IMR-90 (cell line): ENCODE measurements around the gene SLC23A2. TPM values are rescaled to one million over a fixed set of nuclear protein-coding genes. Genes with fewer than 3 reads are reported as not detected.

ENCODE experiments used
- ATAC-seq: fragments of 200-7000 bp; cut with Tn5 transposase; 2 replicates; pipeline ENCODE4 v1.9.1; 2020; ENCODE audit warnings: low read depth, mild to moderate bottlenecking, moderate library complexity
- BruUV-seq: library from RNA; stranded (reverse); fragments of 400-500 nt; replicated peaks from 2 replicates; lab custom pipeline; 2021; lab: Mats Ljungman, UMichigan
- CTCF ChIA-PET: fragments of 300-600 bp; formaldehyde crosslinking; extraction: SDS; loops from one replicate; lab custom pipeline; 2021; ENCODE audit warnings: antibody characterized with exemption; lab: Yijun Ruan, JAX
- POLR2A ChIA-PET: fragments of 300-600 bp; sonication (Branson Sonifier 250); formaldehyde crosslinking; loops from one replicate; lab custom pipeline; 2022; ENCODE audit warnings: antibody characterized with exemption; ENCODE audit not compliant: unreplicated experiment; lab: Charles Lee
- DNase-seq: peaks from one replicate; pipeline ENCODE4 v3.0.0; 2013
- H2AFZ ChIP-seq: replicated peaks from 2 replicates; pipeline ENCODE3; 2013; ENCODE audit warnings: low read length, mild to moderate bottlenecking; ENCODE audit not compliant: poor library complexity
- H2AK5ac ChIP-seq: 2 replicates; pipeline ENCODE4 v1.6.1; 2013; ENCODE audit warnings: low read depth, low read length, inconsistent platforms
- H2AK9ac ChIP-seq: replicated peaks from 2 replicates; pipeline ENCODE3; 2013; ENCODE audit warnings: mild to moderate bottlenecking, low read depth, low read length, moderate library complexity; ENCODE audit not compliant: poor library complexity
- H2BK120ac ChIP-seq: 2 replicates; pipeline ENCODE4 v1.6.1; 2013; ENCODE audit warnings: low read depth, low read length, inconsistent platforms
- H2BK15ac ChIP-seq: 3 replicates; pipeline ENCODE4 v1.6.1; 2013; ENCODE audit warnings: low read depth, low read length, inconsistent platforms
- H2BK20ac ChIP-seq: 2 replicates; pipeline ENCODE4 v1.6.1; 2013; ENCODE audit warnings: low read depth, mild to moderate bottlenecking, inconsistent platforms, low read length, moderate library complexity
- H2BK5ac ChIP-seq: 2 replicates; pipeline ENCODE4 v1.6.1; 2013; ENCODE audit warnings: mild to moderate bottlenecking, low read depth, low read length, inconsistent platforms; ENCODE audit not compliant: poor library complexity, severe bottlenecking
- H3K14ac ChIP-seq: replicated peaks from 2 replicates; pipeline ENCODE4 v1.6.1; 2013; ENCODE audit warnings: low read depth, low read length, inconsistent platforms
- H3K18ac ChIP-seq: 2 replicates; pipeline ENCODE4 v1.6.1; 2013; ENCODE audit warnings: low read depth, low read length, control low read depth
- H3K23ac ChIP-seq: 2 replicates; pipeline ENCODE4 v1.6.1; 2013; ENCODE audit warnings: low read depth, low read length, inconsistent platforms
- H3K27ac ChIP-seq: 2 replicates; pipeline ENCODE4 v1.5.1; 2013; ENCODE audit warnings: mild to moderate bottlenecking, control low read depth, low read length; ENCODE audit not compliant: insufficient read depth
- H3K27me3 ChIP-seq: 2 replicates; pipeline ENCODE4 v1.6.1; 2013; ENCODE audit warnings: low read length; ENCODE audit not compliant: control insufficient read depth, insufficient read depth
- H3K36me3 ChIP-seq: 2 replicates; pipeline ENCODE4 v1.6.1; 2013; ENCODE audit warnings: low read length, mixed read lengths; ENCODE audit not compliant: control insufficient read depth, insufficient read depth
- H3K4ac ChIP-seq: 2 replicates; pipeline ENCODE4 v1.6.1; 2013; ENCODE audit warnings: low read depth, low read length, inconsistent platforms
- H3K4me1 ChIP-seq: 2 replicates; pipeline ENCODE4 v1.6.1; 2013; ENCODE audit warnings: low read length, mixed read lengths; ENCODE audit not compliant: control insufficient read depth, insufficient read depth
- H3K4me2 ChIP-seq: 2 replicates; pipeline ENCODE4 v1.6.1; 2013; ENCODE audit warnings: low read depth, mild to moderate bottlenecking, control low read depth, low read length, moderate library complexity
- H3K4me3 ChIP-seq: 2 replicates; pipeline ENCODE4 v1.5.1; 2013; ENCODE audit warnings: low read depth, mild to moderate bottlenecking, control low read depth, low read length, moderate library complexity; ENCODE audit not compliant: insufficient read depth
- H3K56ac ChIP-seq: 2 replicates; pipeline ENCODE4 v1.6.1; 2013; ENCODE audit warnings: low read length, inconsistent platforms; ENCODE audit not compliant: insufficient read depth; ENCODE audit errors: extremely low read depth
- H3K79me1 ChIP-seq, 2 experiments: 2 replicates each; pipeline ENCODE4 v1.6.1; 2013; ENCODE audit warnings: low read length in 2 of 2, inconsistent platforms in 1 of 2, low read depth in 1 of 2
- H3K9ac ChIP-seq: 2 replicates; pipeline ENCODE4 v1.6.1; 2013; ENCODE audit warnings: low read depth, low read length, control low read depth
- H3K9me1 ChIP-seq: 2 replicates; pipeline ENCODE4 v1.6.1; 2013; ENCODE audit warnings: low read length, inconsistent platforms; ENCODE audit not compliant: insufficient read depth
- H3K9me3 ChIP-seq: 2 replicates; pipeline ENCODE4 v1.6.1; 2013; ENCODE audit warnings: low read length; ENCODE audit not compliant: control insufficient read depth, insufficient read depth
- H4K20me1 ChIP-seq: 2 replicates; pipeline ENCODE4 v1.6.1; 2013; ENCODE audit warnings: low read length, inconsistent platforms; ENCODE audit not compliant: insufficient read depth
- H4K5ac ChIP-seq: 2 replicates; pipeline ENCODE4 v1.6.1; 2013; ENCODE audit warnings: mild to moderate bottlenecking, low read depth, low read length, control low read depth
- H4K8ac ChIP-seq, 2 experiments: 2 replicates each; pipeline ENCODE4 v1.6.1; 2013; ENCODE audit warnings: low read depth in 2 of 2, low read length in 2 of 2, control low read depth in 1 of 2, inconsistent platforms in 1 of 2
- H4K91ac ChIP-seq: 2 replicates; pipeline ENCODE4 v1.6.1; 2013; ENCODE audit warnings: low read depth, low read length, inconsistent platforms; ENCODE audit not compliant: insufficient read depth
- CEBPB ChIP-seq: IDR thresholded peaks from 2 replicates; pipeline ENCODE4 v1.6.1; 2012; ENCODE audit warnings: low read depth, low read length, improper control_type of control experiment
- CHD1 ChIP-seq: IDR thresholded peaks from 2 replicates; pipeline ENCODE4 v1.6.1; 2012; ENCODE audit warnings: low read depth, low read length, improper control_type of control experiment
- ELK1 ChIP-seq: fragments of 150-350 bp; IDR thresholded peaks from 2 replicates; pipeline ENCODE4 v1.6.1; 2016; ENCODE audit warnings: low read depth, mild to moderate bottlenecking, low read length, moderate library complexity, borderline replicate concordance
- FOS ChIP-seq: fragments of 150-350 bp; IDR thresholded peaks from 2 replicates; pipeline ENCODE4 v1.6.1; 2016; ENCODE audit warnings: low read depth, low read length
- MAFK ChIP-seq: IDR thresholded peaks from 2 replicates; pipeline ENCODE4 v1.6.1; 2012; ENCODE audit warnings: low read depth, low read length, improper control_type of control experiment
- MAZ ChIP-seq: IDR thresholded peaks from 2 replicates; pipeline ENCODE4 v1.6.1; 2012; ENCODE audit warnings: low read depth, mild to moderate bottlenecking, low read length, improper control_type of control experiment, moderate library complexity, borderline replicate concordance
- MXI1 ChIP-seq: IDR thresholded peaks from 2 replicates; pipeline ENCODE4 v1.6.1; 2012; ENCODE audit warnings: low read depth, mild to moderate bottlenecking, low read length, moderate library complexity, borderline replicate concordance
- NFE2L2 ChIP-seq: fragments of 150-350 bp; IDR thresholded peaks from 2 replicates; pipeline ENCODE4 v1.6.1; 2016; ENCODE audit warnings: low read depth, mild to moderate bottlenecking, low read length
- RAD21 ChIP-seq: IDR thresholded peaks from 2 replicates; pipeline ENCODE4 v1.6.1; 2012; ENCODE audit warnings: low read length, improper control_type of control experiment
- USF2 ChIP-seq: fragments of 150-350 bp; IDR thresholded peaks from 2 replicates; pipeline ENCODE4 v1.6.1; 2017; ENCODE audit warnings: mild to moderate bottlenecking, antibody characterized with exemption, low read length, low read depth
- WGBS, 2 experiments: methylation state at CpG; one replicate each; pipeline versions ENCODE4 v1.1.5 to v1.1.7; 2013; ENCODE audit warnings: missing lambda C conversion rate in 2 of 2; ENCODE audit not compliant: insufficient read length in 1 of 2; ENCODE audit errors: extremely low coverage in 2 of 2; 5-methylcytosine and 5-hydroxymethylcytosine counted together
- dilution Hi-C: fragments of 300-500 bp; cut with HindIII; formaldehyde crosslinking; loops from one replicate; pipeline ENCODE4 v1.14.3; 2018; ENCODE audit warnings: low sequenced_read_pairs; ENCODE audit not compliant: unreplicated experiment
- in situ Hi-C: fragments of 300-500 bp; cut with MboI; formaldehyde crosslinking; loops from 3 replicates; pipeline ENCODE4 v1.14.3; 2019; ENCODE audit warnings: low sequenced_read_pairs, inconsistent platforms, mixed read lengths
- intact Hi-C: fragments of 100-400 bp; cut with micrococcal nuclease; formaldehyde crosslinking; loops from 2 replicates; pipeline ENCODE4 v1.10.0; 2022
- polyA plus RNA-seq, 3 experiments: library from polyadenylated mRNA; depleted of rRNA; stranded (reverse); fragments of >200 nt; gene quantifications; 2 replicates each; pipeline ENCODE4 v1.2.3, GENCODE V29; 2012; ENCODE audit warnings: low replicate concordance in 1 of 3
- total RNA-seq: library from RNA; depleted of rRNA; stranded (reverse); fragments of >200 nt; gene quantifications from 2 replicates; pipeline ENCODE4 v1.2.3, GENCODE V29; 2012

The SLC23A2 gene
- total and polyA plus RNA-seq, 2 of the 4 experiments (the other 2 are of a cell fraction), result 10.2 to 14.4 TPM

- no peak for TF ChIP-seq FOS
These were observed 186.5 kb downstream of the SLC23A2 start (continued) for GRCh38 chr20:4814696-4815252.

GRCh38 chr20:4813863-4814695, 187.2 kb downstream of the SLC23A2 start:
- Histone ChIP-seq H2AFZ (no peak overlapping the region), H4K20me1 (no peaks in the 10 kb centered on the region), H2BK15ac (no peak overlapping the region), H3K4me2 (no peak overlapping the region), H2BK20ac (peak overlapping the region; percentile 10; the same call in 1 of the 2 replicates), H3K27ac (no peak overlapping the region), H2BK120ac (peak overlapping the region; percentile 16; the same call in 1 of the 2 replicates), H3K79me1 (peaks cover 0 to 11% of the 10 kb centered on the region in 2 experiments; a peak in 1 of 4 replicates), H3K18ac (no peak overlapping the region), H4K5ac (no peak overlapping the region), H3K9ac (no peak overlapping the region), H2BK5ac (no peak overlapping the region), H4K91ac (no peak overlapping the region), H4K8ac (peak overlapping the region; percentile 32 to 51; a peak in 1 of 4 replicates), H3K23ac (peak overlapping the region; percentile 54; the same call in 1 of the 2 replicates), H3K4ac (peak overlapping the region; percentile 46; the same call in 1 of the 2 replicates), H3K4me1 (peaks cover 3% of the 10 kb centered on the region; the same call in 1 of the 2 replicates), H3K9me3 (no peaks in the 10 kb centered on the region), H2AK5ac (peak overlapping the region; percentile 2; the same call in 1 of the 2 replicates), H3K4me3 (no peak overlapping the region), H3K36me3 (peaks cover 9% of the 10 kb centered on the region; the same call in 1 of the 2 replicates), H3K9me1 (peaks cover 6% of the 10 kb centered on the region), H3K56ac (no peak overlapping the region), H2AK9ac (no peak overlapping the region), H3K27me3 (no peaks in the 10 kb centered on the region), H3K14ac (peak overlapping the region; percentile 80; the same call in 1 of the 2 replicates)
- in situ Hi-C loops, result no loop called here
- TF ChIP-seq CHD1 (no peak), MAZ (no peak), MAFK (no peak), FOS (no peak), NFE2L2 (no peak), ELK1 (no peak), USF2 (no peak), RAD21 (no peak), CEBPB (no peak), MXI1 (no peak)
- intact Hi-C loops, result no loop called here
- POLR2A ChIA-PET, result no interaction called here
- 20% methylated on average over 1 of the region's 13 CpGs; no CpG with 5 or more reads in 1 of the 2 experiments for WGBS, 2 experiments
- dilution Hi-C loops, result no loop called here
- DNase-seq (no peak), ATAC-seq (no peak)
- no TSS peak for BruUV-seq
- CTCF ChIA-PET, result interaction anchor here (0.5 kb wide), 1 partner anchor 225 kb away, joined by 3 read pairs; no protein-coding TSS in a partner anchor
